Stimulated activated CD8-positive, alpha-beta memory T cell treated with anti-CD3 and anti-CD28 coated beads, Interleukin-7, amount 100 ng/mL, for 1 hour (primary cell): Measurements from ENCODE around the gene MAP7.
"Not testable (repeated sequence)": the region's sequence is repeated elsewhere in the genome, so short reads cannot be mapped to it uniquely, and the experiment has no call there.

Source experiments
- DNase-seq, 2 donors: peaks; one replicate each; pipeline ENCODE4 v3.0.0-alpha.2; 2020; ENCODE audit warnings: low read depth in 2 of 2

MAP7 gene

GRCh38 chr6:136470044-136470443, 80.2 kb downstream of the MAP7 start:
- no peak for DNase-seq

- DNase-seq, result no peak
Measured at GRCh38 chr6:136469154-136469553, 81.1 kb downstream of the MAP7 start.

- DNase-seq, result no peak
Measured at GRCh38 chr6:136468711-136469110, 81.5 kb downstream of the MAP7 start.

GRCh38 chr6:136467186-136467585, 83.0 kb downstream of the MAP7 start:
- no peak for DNase-seq

GRCh38 chr6:136466777-136467176, 83.4 kb downstream of the MAP7 start:
- DNase-seq, result no peak

GRCh38 chr6:136465766-136466303, 84.4 kb downstream of the MAP7 start:
- DNase-seq, result no peak

GRCh38 chr6:136464874-136465273, 85.3 kb downstream of the MAP7 start:
- DNase-seq, result no peak

- DNase-seq, result no peak
Measured at GRCh38 chr6:136464148-136464547, 86.1 kb downstream of the MAP7 start.

GRCh38 chr6:136463743-136464142, 86.5 kb downstream of the MAP7 start:
- no peak for DNase-seq

- no peak for DNase-seq
Measured at GRCh38 chr6:136446579-136447187, 103.5 kb downstream of the MAP7 start.

GRCh38 chr6:136446145-136446544, 104.1 kb downstream of the MAP7 start:
- no peak for DNase-seq

GRCh38 chr6:136445063-136445462, 105.2 kb downstream of the MAP7 start:
- DNase-seq, result no peak

- no peak for DNase-seq
Measured at GRCh38 chr6:136440203-136440602, 110.0 kb downstream of the MAP7 start.

GRCh38 chr6:136439514-136440190, 110.6 kb downstream of the MAP7 start:
- DNase-seq, result no peak

- no peak for DNase-seq
Measured at GRCh38 chr6:136438441-136438840, 111.8 kb downstream of the MAP7 start.

- DNase-seq, result no peak
Measured at GRCh38 chr6:136437246-136437645, 113.0 kb downstream of the MAP7 start.

- no peak for DNase-seq
Measured at GRCh38 chr6:136435101-136435500, 115.1 kb downstream of the MAP7 start.

GRCh38 chr6:136431306-136431705, 118.9 kb downstream of the MAP7 start:
- DNase-seq, result not testable (repeated sequence)

- DNase-seq, result no peak
Measured at GRCh38 chr6:136429264-136430065, 120.8 kb downstream of the MAP7 start.

GRCh38 chr6:136427378-136427717, 122.9 kb downstream of the MAP7 start:
- DNase-seq, result no peak

- no peak for DNase-seq
Measured at GRCh38 chr6:136426627-136427377, 123.4 kb downstream of the MAP7 start.

GRCh38 chr6:136425793-136426192, 124.4 kb downstream of the MAP7 start:
- DNase-seq, result no peak
